Activated T-cell treated with anti-CD3 and anti-CD28 coated beads for 24 hours (primary cell): Measurements from ENCODE around the gene BCKDHB.
"Not testable (repeated sequence)": the region's sequence is repeated elsewhere in the genome, so short reads cannot be mapped to it uniquely, and the experiment has no call there.

Experiments
- DNase-seq: peaks from one replicate; pipeline ENCODE4 v3.0.0-alpha.2; 2020; ENCODE audit warnings: low read depth

BCKDHB gene

DNA sequence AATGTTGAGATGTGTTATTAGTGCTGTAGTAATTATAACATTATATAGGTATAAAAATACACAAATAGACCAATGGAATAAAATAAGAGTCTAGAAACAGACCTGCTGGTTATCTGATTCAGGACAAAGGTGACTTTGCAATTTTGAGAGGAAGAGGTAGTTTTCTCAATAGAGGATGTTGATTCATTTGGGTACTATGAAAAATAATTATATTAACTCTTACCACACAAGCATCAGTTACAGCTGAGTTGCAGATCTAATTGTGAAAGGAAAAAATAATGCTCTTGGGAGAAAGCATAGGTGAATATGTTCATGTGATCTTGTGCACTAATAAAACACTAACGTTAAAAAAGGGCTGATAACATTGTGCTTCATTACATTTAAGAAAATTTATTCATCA, 103.0 kb downstream of the BCKDHB start:
- DNase-seq, result no peak

DNA sequence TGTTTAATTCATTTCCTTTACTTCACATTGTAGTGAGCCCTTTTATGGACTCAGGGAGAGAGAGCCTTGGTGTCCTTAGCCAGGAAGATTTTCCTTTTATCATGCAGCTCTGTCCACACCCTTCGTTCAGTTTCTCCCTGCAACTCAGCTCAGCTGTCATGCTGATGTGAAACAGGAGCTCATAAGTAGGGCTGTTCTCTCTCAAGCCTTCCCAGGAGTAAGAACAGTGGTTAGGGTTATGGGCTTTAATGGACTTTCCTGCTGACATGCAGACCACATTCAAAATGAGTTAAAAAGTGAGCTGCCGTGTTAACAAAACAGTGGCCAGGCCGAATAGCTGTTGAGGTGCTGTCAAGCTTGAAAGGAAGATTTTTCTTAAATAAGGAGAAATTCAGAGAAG, 104.1 kb downstream of the BCKDHB start:
- DNase-seq, result no peak

DNA sequence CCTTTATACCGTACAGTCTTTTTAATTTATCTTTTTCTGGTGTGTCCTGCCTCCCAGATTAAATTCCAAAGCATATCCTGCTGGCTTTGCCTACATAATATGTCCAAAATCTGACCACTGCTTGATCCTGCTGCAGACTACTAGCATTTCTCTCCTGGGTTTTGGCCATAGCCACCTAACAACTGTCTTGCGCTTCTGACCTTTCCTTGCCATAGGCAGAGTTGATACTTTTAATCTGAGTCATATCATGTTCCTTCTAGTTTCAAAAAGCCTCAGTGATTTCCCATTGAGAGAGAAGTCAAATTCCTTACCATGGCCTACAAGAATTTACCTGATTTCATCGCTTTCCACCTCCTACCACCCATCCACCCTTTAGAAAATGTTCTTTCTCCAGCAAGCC, 104.8 kb downstream of the BCKDHB start:
- no peak for DNase-seq

DNA sequence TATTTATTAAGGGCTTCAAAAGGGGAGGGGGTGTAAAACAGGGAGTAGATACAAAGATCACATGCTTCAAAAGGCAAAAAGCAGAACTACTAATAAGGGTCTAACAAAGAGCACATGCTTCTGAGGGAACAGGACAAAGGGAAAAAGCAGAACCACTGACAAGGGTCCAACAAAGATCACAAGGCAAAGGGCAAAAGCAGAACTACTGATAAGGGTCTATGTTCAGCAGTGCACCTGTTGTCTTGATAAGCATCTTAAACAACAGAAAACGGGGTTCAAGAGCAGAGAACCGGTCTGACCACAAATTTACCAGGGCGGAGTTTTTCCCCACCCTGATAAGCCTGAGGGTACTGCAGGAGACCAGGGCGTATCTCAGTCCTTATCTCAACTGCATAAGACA, 105.4 kb downstream of the BCKDHB start:
- not testable (repeated sequence) for DNase-seq

DNA sequence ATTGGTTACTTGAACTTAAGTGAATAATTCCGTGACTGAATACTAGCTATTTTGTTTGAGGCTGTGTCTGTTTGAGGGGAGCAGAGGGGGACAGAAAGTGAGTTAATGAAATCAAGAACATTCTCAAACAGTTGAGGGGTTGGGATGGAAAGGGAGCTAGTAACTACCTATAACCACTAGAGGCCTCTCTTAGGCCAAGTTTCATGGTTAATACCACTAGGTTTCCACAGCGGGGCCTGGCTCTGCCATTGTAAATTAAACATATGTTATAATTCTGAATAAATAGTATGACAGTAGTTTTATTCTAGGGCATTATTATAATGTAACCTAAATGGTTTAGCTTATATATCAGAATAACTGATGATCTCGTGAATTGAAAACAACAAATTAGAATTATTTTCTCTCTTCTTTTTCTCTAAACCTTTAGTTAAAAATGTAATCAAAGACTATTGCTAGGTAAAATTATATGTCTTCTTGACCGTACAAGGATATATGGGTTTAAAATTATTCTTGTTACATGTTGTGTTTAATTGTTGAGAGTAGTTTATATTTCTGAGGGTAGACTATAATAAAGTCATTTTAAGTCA, 108.1 kb downstream of the BCKDHB start:
- DNase-seq, result no peak

DNA sequence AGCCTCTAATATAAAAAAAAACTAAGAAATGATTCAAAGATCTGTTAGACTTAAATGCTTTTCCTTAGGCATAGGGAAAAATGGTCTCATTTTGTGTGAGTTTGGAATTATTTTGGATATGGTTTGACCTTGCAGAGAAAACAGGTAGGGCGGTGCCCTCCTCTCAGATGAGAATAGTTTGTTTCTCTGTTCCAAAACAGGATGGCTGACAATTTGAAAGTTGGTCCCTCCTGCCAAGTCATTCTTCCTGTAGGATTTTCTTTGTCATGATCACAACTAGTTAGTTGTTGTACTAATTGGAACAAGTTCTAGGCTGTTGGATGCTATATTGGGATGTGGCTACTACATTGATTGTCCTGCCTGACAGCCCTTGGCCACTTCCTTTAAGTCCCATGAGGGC, 108.6 kb downstream of the BCKDHB start:
- no peak for DNase-seq

DNA sequence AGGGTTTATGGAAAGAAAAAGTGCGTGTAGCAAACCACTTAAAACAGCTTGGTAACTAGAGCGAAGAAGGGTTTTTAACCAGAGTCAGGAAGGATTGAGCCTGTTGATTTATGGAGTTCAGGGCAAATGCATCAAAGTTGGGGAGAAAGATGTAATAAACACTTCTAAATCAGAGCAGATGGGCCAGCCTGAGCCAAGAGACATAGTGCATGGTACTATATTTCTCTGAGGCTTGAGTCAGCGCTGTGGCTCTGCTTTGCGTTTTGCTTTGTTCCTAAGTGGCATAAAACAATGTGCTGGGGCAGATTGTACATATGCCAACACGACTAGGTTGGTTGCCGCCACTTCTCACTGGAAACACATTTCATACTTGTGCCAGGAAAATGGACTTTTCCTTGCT, 111.3 kb downstream of the BCKDHB start:
- no peak for DNase-seq

DNA sequence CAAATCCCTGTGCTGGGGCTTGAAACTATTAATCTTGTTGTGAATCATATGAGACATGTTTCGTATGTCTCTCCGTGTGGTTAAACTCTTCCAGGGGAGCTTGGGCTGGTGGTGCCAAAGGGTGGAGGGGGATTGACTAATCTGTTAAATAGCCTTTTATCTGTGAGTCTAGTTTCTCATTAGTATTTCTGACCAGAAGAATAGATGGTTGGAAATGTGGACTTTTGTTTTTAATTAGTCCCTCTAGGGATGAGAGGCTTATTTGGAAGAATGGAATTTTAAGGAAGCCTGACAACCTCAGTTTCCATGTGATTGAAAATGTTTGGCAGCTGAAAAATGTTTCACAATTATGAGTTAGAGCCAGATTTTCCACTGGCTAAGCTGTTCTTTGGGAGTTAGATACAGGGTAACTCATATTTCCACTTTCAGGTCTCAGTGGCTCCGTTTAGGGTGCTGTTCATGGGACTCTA, 117.3 kb downstream of the BCKDHB start:
- DNase-seq, result no peak

DNA sequence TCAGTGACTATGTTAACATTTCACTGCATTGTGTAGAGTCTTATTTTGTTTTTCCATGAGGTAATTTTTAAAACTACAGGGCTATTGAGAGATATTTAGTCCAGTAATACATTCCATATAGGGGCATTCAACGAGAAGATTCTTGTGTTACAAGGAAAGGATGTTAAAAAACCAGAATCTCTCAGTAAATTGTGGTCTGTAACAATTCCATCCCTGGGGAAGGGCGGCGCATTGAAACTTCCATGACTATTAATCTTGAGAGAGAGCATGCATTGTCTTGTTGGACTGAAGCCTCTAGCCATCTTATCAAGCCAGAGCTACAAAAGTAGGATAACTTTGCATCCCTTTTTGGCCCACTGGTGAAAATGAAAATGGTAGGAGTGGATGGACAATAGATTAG, 119.7 kb downstream of the BCKDHB start:
- no peak for DNase-seq

DNA sequence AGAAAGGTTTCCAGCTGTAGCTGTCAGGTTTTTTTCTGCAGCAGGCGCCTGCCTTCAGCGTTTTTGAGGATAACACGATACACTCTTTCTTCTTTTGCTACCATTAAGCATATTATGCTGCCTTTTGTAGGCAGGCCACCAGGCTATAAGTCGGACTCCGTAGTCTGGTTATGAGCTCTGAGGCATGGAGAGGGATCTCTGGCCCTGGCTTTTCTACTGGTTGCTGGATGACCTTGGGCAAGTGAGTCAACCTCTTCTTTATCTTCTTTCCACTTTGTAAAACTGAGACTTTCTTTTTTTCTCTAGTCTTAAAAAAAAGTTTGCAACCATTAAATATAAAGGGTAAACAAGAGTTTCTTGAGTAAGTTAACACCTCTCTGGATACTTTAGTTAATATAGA, 120.2 kb downstream of the BCKDHB start:
- no peak for DNase-seq

DNA sequence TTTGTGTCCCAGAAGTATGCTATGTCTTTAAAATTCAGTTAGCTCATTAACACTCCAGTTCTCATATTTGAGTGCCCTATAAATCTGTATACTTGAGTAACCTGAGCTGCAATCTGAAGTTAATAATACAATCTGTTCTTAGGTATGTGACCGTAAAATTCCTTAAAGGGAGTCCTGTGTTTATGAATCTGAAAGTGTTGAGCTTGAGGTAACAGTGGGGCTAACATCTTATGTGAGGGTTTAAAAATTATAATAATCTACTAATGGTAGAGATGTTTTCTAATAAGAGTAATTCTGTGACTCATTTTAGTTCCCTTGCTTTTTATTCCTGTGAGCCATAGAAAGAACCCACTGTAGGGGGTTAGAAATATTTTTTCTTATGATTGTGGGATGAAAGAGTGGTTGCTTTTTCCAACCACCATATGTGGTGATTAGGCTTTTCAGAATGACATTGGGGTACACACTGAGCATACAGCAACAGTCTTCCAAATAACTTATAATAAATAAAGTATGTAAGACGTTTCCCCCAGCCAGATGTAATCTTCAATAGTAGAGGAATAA, 121.2 kb downstream of the BCKDHB start:
- no peak for DNase-seq

DNA sequence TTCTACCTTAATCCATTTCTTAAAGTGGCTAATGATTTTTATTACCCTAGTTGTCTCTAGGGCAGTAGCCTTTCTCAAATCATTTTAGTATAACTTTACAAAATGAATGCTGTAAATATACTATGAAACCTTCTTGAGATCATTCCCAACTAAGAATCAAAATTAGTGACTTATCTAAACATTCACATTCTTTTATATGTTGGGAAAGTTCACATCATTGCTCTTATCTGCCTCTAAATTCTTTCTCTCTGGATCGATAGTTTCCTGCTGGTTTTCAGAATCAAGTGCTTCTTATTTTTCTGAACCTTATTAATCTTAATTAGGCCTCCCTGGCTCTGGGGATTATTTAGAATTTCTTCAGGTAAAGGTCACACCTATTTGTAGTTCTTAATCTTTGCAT, 126.8 kb downstream of the BCKDHB start:
- no peak for DNase-seq

DNA sequence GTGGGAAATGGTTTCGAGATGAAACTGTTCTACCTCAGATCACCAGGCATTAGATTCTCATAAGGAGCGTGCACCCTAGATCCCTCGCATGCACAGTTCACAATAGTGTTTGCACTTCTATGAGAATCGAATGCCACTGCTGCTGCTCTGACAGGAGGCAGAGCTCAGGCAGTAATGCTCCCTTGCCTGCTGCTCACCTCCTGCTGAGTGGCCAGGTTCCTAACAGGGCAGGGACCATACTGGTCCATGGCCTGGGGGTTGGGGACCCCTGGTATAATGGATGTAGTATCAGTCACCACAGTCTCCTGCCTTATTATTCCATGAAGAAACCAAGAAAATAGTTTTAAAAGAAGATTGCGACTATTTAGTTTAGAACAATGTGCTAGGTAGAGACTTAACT, 127.5 kb downstream of the BCKDHB start:
- DNase-seq, result no peak

DNA sequence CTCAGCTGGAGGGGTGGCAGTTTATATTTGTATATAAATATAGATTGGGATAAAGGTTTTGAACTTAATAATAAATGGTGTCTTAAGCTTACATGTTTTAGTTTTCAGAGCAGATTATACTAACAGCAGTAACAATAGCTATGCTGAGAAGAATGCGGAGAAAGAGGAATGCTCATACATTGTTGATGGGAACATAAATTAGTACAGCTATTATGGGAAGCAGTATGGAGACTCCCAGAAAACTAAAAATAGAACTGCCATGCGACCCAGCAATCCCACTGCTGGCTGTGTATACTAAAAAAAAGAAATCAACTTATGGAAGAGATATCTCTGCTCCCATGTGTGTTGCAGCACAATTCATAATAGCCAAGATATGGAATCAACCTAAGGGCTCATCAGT, 127.9 kb downstream of the BCKDHB start:
- DNase-seq, result no peak

DNA sequence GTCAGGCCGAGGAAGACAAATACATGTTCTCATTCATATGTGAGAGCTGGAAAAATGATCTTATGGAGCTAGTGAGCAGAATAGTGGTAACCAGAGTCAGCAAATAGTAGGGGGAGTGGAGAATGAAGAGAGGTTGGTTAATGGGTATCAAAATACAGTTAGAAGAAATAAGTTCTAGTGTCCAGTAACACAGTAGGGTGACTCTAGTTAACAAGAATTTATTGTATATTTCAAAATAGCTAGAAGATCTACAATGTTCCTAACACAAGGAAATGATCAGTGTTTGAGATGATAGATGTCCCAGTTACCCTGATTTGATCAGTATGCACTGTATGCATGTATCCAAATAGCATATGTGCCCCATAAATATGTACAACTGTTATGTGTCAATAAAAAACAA, 128.4 kb downstream of the BCKDHB start:
- DNase-seq, result no peak

DNA sequence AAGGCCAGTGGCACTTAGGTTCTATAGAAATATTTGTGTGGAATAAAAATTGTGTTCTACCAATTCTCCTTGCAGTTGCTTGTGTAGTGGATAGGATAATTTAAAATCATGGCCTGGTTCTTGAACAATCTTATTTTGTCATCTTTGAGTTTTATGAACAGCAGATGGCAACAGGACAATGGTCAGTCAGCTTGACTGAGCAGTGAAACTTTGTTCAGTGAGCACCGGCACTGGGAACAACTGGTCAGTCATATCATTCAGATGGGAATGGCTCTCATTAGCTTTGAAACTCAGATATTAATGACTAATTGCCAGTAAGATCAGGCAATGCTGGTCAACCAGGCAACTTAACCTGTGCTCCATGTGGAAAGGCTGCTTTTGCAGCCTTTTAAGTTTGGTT, 129.2 kb downstream of the BCKDHB start:
- no peak for DNase-seq

DNA sequence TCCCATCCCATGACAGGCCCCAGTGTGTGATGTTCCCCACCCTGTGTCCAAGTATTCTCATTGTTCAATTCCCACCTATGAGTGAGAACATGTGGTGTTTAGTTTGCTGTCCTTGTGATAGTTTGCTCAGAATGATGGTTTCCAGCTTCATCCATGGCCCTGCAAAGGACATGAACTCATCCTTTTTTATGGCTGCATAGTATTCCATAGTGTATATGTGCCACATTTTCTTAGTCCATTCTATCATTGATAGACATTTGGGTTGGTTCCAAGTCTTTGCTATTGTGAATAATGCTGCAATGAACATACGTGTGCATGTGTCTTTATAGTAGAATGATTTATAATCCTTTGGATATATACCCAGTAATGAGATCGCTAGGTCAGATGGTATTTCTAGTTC, 132.3 kb downstream of the BCKDHB start:
- not testable (repeated sequence) for DNase-seq

DNA sequence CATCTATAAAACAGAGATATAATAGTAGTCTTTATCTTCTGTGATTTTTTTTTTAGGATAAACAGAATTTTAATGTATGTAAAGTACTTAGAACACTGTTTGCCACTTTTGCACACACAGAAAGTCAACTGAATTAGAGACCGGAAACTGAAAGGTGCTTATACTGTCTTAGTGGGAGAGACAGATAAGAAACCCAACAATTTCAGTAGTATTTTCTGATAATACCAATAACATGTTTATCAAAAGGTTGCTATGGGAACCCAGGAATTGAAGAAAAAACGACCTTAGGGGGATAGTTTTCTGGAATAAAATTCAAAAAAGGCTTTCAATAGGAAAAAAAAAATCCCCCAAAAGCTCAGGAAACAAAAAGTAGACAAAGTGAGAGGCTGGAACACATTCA, 138.6 kb downstream of the BCKDHB start:
- DNase-seq, result no peak

DNA sequence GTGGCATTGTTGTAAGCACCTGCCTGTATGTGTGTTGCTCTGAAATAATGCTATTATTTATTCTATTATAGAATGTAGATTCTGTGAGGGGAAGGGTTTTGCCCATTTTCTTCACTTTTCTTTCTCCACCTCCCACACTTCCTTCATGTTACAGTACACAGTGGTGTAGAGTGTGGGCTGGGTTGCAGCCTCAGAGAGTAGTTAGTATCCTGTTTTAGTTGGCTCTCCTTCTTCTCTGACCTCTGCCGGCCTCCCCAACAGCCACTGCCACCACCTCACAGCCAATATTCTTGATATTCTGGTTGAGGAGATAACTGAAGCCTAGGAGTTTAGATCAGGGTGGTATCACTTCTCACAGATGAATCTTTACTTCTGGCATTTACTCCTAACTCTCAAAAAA, 143.4 kb downstream of the BCKDHB start:
- no peak for DNase-seq

DNA sequence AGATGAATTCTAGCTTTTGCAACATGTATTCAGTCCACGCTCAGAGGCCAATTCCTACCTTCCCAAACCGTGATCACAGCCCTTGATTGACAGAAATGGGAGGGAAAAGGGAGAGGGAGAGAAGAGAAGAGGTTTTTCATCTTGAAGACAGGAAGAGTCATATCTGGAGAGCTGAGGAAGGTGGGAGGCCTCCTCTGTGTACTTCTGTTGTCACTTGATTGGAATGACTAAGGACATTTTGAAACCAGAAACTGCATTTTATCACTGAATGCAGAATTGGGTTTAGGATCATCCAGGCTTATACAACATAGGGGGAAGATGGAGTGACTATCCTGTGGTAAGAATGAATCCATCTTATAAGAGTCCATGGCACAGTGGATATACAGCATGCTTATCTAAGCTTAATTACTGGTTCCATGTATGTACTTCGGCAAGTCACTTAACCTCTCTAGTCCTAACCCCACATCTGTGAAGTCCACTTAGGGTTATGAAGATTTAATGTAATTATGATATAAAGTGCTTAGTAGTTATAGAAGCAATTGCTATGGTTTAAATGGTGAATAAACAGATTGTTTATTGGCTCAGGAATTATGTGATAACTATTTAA, 144.0 kb downstream of the BCKDHB start:
- no peak for DNase-seq

DNA sequence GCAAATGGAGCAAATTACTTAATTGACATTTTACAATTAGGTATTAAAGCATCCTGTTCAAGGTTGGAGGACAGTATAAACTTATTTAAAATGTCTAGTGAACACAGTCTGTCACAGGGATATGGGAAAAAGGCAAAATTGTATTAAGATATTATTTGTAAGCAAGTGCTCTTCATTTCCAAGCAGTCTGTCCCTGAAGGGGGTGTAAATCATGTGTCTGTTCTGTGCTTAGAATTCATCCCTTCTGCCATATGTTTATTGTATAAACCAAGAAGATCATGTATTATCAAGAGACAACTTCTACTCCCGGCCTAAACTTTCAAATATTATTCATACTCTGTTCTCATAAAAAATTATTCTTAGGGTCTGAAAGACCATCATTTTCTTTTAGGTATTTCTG, 144.8 kb downstream of the BCKDHB start:
- no peak for DNase-seq

DNA sequence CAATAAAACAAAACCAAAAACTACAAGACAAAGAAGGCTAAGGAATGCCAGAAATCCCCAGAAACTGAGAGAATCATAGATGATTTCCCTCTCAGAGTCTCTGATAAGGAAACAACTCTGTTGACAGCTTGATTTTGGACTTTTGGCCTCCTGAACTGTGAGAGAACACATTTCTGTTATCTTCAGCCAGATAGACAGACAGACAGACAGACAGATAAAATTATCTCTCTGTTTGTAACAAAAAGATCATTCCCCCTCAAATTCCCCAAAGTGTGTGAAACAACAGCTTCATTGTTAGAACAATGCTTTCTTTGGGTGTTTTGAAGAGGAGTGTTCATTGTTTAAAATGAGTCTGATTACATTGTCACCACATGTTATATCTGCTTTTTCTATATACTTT, 148.2 kb downstream of the BCKDHB start:
- no peak for DNase-seq

DNA sequence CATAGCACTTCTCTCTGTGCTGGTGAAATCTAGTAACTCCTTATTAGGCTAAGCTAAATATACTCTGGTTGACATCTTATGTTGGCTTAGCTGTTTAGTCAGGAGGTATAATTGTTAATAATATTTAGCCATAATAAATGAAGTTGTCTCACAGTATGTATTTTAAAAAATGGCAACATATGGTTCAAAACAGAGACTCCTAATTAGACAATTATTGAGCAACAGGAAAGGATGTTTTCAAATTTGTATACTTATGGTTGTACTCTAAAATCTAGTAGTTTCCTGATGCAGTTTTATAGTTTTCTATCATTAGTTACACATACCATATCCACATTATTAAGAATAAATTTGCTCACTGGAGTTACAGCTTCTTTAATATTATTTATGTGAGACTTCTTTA, 150.2 kb downstream of the BCKDHB start:
- no peak for DNase-seq

DNA sequence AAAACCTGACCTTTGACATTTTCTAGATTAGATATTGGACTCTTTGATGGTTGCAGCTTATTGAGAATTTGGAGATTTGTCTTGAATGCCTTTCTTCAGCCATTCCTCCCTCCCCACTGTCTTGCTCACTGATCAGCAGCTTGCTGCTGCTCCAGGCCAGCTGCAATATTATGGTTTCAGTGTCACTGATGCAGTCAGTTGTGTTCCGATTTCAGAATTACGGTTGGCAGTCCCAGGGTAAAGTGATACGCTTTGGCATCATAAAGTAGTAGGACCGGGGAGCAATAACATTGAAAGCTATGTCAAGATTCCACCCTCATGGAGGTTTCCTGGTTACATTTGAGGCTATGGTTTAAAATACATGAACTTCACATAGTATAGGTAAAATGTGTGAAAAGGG, 152.6 kb downstream of the BCKDHB start:
- no peak for DNase-seq
